ENCODE data around the gene NRXN3.

Gene NRXN3

DNA sequence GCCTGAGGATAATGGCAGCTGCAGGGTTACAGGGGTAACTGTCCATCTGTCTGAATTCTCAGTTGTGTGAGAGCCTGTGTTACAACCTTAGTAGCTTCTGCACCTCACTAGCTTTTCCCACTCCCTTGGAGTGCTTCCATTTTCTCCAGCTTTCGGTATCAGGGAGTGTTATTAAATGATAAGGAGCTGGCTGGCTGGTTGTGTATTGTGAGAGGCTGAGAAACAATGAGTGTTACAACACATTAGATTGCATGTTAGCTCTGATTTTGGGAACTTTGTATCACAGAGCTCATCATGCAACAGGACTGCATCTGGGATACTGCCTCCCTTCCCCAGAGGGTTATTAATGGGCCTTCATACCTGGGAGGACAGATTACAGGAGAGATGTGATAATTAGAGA, 1317.5 kb downstream of the NRXN3 start:
- TF ChIP-seq, protein P1, sequence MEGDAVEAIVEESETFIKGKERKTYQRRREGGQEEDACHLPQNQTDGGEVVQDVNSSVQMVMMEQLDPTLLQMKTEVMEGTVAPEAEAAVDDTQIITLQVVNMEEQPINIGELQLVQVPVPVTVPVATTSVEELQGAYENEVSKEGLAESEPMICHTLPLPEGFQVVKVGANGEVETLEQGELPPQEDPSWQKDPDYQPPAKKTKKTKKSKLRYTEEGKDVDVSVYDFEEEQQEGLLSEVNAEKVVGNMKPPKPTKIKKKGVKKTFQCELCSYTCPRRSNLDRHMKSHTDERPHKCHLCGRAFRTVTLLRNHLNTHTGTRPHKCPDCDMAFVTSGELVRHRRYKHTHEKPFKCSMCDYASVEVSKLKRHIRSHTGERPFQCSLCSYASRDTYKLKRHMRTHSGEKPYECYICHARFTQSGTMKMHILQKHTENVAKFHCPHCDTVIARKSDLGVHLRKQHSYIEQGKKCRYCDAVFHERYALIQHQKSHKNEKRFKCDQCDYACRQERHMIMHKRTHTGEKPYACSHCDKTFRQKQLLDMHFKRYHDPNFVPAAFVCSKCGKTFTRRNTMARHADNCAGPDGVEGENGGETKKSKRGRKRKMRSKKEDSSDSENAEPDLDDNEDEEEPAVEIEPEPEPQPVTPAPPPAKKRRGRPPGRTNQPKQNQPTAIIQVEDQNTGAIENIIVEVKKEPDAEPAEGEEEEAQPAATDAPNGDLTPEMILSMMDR (IDR thresholded peaks at IDR 0.05; ENCODE audit: low read depth, low read length, missing control alignments): no peak
- H3K4me3 ChIP-seq (ENCODE audit: low read depth, low read length): no peak overlapping the region
- no peak for DNase-seq (ENCODE audit: low read depth)
- in situ Hi-C loops (cut with HindIII; ENCODE audit: low sequenced_read_pairs): no loop called here

DNA sequence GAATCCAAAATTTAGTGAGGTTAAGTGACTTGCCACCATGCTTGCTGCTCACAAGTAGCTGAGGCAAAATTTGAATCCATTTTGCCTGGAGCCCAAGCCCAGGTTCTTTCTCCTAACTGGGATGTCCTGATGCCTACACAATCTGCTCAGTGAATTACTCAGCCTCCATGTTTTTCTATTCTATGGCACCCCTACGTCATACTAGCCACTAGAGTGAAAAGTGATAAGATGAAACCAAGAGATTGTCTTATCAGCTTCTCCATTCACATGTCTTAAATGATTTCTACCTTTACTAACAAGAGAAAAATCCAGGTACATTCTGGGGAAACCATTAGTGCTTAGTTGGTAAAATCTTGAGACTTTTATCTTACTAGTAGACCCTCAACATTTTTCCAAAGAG, 1321.0 kb downstream of the NRXN3 start:
- no peak for DNase-seq (ENCODE audit: low read depth)
- no peak overlapping the region for H3K4me3 ChIP-seq (ENCODE audit: low read depth, low read length)
- in situ Hi-C loops (cut with HindIII; ENCODE audit: low sequenced_read_pairs): no loop called here
- TF ChIP-seq, protein P1 (IDR thresholded peaks at IDR 0.05; ENCODE audit: low read depth, low read length, missing control alignments): no peak

DNA sequence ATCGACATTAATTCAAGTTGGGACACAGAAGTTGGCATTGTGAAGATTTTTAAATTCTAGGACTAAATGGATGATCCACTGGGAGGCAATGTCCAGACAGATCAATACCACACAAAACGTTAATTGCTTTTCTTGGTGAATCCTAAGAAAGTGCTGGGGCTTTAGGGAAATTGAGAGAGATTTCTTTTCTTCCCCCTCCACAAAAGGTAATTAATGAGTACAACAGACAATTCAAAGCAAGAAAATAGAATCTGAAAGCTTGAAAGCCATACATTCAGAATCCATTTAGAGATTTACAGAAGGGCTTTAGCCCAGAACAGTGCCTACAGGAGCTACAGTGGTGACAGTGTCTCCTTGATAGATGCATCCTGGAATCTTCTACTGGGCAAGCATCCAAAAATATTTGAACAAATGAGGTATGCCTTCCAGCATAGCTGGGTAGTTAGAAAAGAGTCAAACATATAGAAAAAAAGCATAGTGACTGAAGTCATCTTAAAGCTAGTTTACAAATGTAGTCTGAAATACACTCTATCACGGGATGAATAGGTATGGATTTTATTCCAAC, 1323.0 kb downstream of the NRXN3 start:
- TF ChIP-seq, protein P1 (IDR thresholded peaks at IDR 0.05; ENCODE audit: low read depth, low read length, missing control alignments): no peak
- DNase-seq (ENCODE audit: low read depth): no peak
- H3K4me3 ChIP-seq (ENCODE audit: low read depth, low read length): no peak overlapping the region
- in situ Hi-C loops (cut with HindIII; ENCODE audit: low sequenced_read_pairs): no loop called here

DNA sequence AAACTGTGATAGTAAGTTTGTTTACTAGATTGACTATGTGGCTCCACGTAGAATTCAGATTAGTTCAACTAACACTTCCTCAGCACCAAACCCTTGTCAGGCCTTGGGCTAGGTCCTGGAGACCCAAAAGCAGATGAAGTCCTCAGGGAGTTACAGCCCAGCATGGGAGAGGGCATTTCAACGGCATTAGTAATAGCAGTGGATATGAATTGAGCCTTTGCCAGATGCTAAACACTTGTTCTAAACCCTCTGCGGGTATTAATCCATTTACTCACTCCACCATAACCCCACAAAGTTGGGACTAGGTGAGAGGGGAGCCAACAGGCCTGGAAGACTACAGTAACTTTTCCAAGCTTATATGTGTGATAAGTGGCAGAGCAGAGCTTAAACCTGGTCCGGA, 1326.5 kb downstream of the NRXN3 start:
- TF ChIP-seq, protein P1 (IDR thresholded peaks at IDR 0.05; ENCODE audit: low read depth, low read length, missing control alignments): no peak
- no peak overlapping the region for H3K4me3 ChIP-seq (ENCODE audit: low read depth, low read length)
- DNase-seq (ENCODE audit: low read depth): no peak
- in situ Hi-C loops (cut with HindIII; ENCODE audit: low sequenced_read_pairs): no loop called here

DNA sequence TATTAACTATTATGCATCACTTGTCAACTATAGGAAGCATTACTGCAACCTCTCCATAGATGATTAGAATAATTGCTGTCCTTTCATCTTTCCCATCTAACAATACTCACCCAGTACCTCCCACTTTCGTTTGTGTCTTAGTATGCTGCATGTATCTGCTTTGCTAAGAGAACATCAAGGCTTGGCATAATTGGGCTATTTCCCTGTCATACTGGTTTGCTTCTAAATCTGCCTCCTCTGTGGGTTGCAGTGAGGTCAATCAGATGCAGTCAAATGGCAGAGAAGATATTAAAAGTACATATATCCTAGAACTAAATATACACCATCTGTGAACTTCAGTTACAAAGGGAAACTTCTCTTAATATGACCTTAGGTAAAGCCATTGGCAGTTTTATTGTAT, 1330.3 kb downstream of the NRXN3 start:
- no peak for DNase-seq (ENCODE audit: low read depth)
- no peak overlapping the region for H3K4me3 ChIP-seq (ENCODE audit: low read depth, low read length)
- in situ Hi-C loops (cut with HindIII; ENCODE audit: low sequenced_read_pairs): no loop called here
- TF ChIP-seq, protein P1 (IDR thresholded peaks at IDR 0.05; ENCODE audit: low read depth, low read length, missing control alignments): no peak

DNA sequence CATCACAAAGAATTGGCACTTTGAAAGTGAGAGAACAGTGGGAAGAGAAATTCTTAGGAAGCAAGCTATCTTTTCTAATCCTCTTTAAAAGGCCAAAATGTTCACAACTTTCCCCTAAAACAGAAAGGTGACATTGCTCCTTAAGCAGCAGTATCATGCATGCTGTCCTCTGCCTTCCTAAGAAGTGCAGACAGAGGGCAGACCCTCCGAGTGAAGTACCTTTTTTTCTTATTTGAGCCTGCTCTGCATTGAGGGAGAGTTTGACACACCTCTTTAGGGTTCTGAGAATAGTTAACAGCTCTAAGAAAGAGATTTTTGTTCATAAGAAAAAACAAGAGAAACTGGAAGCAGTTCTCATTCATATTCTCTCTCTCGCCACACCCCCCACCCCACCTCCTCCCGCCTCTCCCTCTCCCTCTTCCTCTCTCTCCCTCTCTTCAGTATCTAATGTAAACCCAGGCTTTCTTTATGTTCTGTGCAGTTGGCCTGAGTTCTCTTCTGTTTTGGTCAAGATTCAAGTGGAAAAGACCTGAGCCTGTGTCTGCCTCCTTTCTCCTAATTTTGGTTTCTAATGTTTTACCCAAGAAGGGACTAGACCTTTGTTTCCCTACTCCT, 1332.1 kb downstream of the NRXN3 start:
- TF ChIP-seq, protein P1 (IDR thresholded peaks at IDR 0.05; ENCODE audit: low read depth, low read length, missing control alignments): no peak
- DNase-seq (ENCODE audit: low read depth): no peak
- H3K4me3 ChIP-seq (ENCODE audit: low read depth, low read length): no peak overlapping the region
- in situ Hi-C loops (cut with HindIII; ENCODE audit: low sequenced_read_pairs): no loop called here

All from astrocyte of the cerebellum (primary cell).